MG63 (cell line): Measurements from ENCODE around the gene KIZ. TPM values are rescaled to one million over a fixed set of nuclear protein-coding genes. Genes with fewer than 3 reads are reported as not detected.
"Not testable (repeated sequence)": the region's sequence is repeated elsewhere in the genome, so short reads cannot be mapped to it uniquely, and the experiment has no call there.

Experiments
- DNase-seq: peaks from one replicate; pipeline ENCODE4 v3.0.0-alpha.2; 2020
- H3K27me3 ChIP-seq: fragments of 250-450 bp; sonication (Bioruptor Pico); 2 replicates; pipeline ENCODE4 v1.5.1; 2020; ENCODE audit warnings: mild to moderate bottlenecking, moderate library complexity
- H3K36me3 ChIP-seq: fragments of 250-450 bp; sonication (Bioruptor Pico); 2 replicates; pipeline ENCODE4 v1.5.1; 2020; ENCODE audit warnings: mild to moderate bottlenecking, moderate library complexity
- H3K4me3 ChIP-seq: fragments of 250-450 bp; sonication (Bioruptor Pico); 2 replicates; pipeline ENCODE4 v1.5.1; 2020; ENCODE audit warnings: mild to moderate bottlenecking, moderate library complexity
- H3K9me3 ChIP-seq: fragments of 250-450 bp; sonication (Bioruptor Pico); 2 replicates; pipeline ENCODE4 v1.5.1; 2020; ENCODE audit warnings: mild to moderate bottlenecking, moderate library complexity
- total RNA-seq: library from RNA; depleted of rRNA; stranded (reverse); fragments of >200 nt; shearing (Covaris generic); gene quantifications from 2 replicates; pipeline ENCODE4 v1.2.3, GENCODE V29; 2014; ENCODE audit warnings: low replicate concordance

KIZ gene
- total RNA-seq, 1 experiment from 2014 or later: 4.8 TPM

DNA sequence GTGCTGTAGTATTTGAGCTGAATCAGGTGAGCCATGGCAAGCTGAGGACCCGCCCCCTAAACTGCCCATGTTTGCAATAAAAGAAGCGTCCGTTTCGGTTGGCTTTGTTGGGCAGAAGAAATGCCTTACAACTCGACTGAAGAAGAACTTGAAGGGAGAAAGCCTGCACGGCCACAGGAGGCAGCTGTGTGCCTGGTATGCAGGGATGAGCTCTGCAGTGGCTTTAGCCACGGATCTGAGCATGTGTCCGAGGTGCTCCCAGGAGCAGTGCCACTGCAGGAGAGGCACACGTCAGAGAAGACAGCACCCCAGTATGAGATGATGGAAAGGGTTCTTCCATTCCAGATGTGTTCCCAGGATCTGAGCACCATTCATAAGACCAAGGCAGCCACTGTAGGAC lies 23.5 kb downstream of the KIZ start:
- H3K4me3 ChIP-seq: no peak overlapping the region
- DNase-seq: no peak
- no peaks in the 10 kb centered on the region for H3K36me3 ChIP-seq
- no peaks in the 10 kb centered on the region for H3K9me3 ChIP-seq
- no peaks in the 10 kb centered on the region for H3K27me3 ChIP-seq

DNA sequence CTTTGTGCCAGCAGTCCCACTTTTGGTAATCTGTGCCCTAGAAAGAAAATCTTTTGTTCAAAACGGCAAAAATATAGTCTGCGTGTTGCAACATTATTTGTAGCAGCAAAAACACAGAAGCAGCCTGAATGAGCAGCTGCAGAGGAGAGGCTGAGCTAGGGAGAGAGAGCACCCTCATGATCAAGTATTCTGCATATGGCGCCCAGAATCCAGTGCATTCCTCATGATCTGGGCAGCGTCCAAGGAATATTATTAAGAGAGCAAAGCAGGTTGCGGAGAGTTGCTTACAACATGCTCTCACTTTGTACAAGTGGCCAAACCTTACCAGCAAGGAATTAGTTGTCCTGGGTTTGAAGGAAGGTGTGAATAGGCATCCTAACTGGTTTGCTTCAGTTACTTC lies 25.9 kb downstream of the KIZ start:
- Histone ChIP-seq H3K4me3 (no peak overlapping the region), H3K27me3 (no peaks in the 10 kb centered on the region), H3K9me3 (no peaks in the 10 kb centered on the region), H3K36me3 (no peaks in the 10 kb centered on the region)
- no peak for DNase-seq

DNA sequence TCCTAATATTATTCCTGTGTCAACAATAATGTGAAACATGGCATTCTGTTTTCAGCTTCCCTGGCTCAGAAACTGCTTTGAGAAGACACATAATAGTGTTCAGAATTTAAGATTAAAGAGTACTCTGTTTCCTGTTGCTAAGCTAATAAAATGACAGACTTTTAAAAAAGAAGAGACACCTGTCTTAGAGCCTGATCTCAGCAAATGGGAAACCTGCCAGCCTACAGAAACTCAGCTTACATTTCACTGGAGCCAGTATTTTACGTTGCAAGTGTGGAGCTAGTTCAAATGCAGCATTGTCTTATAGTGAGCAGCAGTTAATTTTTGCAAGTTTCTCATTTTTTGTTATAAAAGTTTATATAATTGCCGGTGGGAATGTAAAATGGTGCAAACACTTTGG lies 28.8 kb downstream of the KIZ start:
- Histone ChIP-seq H3K9me3 (no peaks in the 10 kb centered on the region), H3K27me3 (no peaks in the 10 kb centered on the region), H3K36me3 (no peaks in the 10 kb centered on the region), H3K4me3 (no peak overlapping the region)
- DNase-seq: no peak

DNA sequence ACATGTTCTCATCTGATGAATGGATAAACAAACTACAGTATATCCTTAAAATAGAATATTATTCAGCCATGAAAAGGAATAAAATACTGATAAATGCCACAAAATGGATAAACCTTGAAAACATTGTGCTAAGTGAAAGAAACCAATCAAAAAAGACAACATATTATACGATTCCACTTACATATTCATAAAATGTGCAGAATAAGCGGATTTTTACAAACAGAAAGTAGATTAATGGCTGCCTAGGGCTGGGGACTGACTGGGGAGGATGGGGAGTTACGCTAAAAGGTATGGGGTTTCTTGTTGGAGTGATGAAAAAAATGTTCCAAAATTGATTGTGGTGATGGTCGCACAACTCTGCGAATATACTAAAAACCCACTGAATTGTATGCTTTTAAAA lies 29.4 kb downstream of the KIZ start:
- no peaks in the 10 kb centered on the region for H3K36me3 ChIP-seq
- H3K27me3 ChIP-seq: no peaks in the 10 kb centered on the region
- H3K9me3 ChIP-seq: no peaks in the 10 kb centered on the region
- no peak overlapping the region for H3K4me3 ChIP-seq
- DNase-seq: no peak

DNA sequence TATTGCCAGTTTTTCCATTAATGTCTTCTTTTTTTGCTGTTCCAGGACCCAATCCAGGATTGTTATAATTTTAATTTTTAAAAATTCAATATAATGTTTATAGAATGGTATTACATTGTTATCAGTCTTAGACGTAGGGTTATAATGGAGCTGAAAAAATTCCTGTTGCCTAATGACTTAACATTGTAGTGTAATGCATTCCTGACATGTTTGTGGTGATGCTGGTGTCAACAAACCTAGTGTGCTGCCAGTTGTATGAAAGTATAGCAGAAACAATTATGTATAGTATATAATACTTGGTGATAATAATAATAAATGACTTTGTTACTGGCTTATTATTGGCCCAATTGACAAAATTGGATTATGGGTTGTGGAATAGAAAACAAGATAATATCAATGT lies 30.4 kb downstream of the KIZ start:
- Histone ChIP-seq H3K4me3 (no peak overlapping the region), H3K27me3 (no peaks in the 10 kb centered on the region), H3K9me3 (no peaks in the 10 kb centered on the region), H3K36me3 (no peaks in the 10 kb centered on the region)
- DNase-seq: no peak

DNA sequence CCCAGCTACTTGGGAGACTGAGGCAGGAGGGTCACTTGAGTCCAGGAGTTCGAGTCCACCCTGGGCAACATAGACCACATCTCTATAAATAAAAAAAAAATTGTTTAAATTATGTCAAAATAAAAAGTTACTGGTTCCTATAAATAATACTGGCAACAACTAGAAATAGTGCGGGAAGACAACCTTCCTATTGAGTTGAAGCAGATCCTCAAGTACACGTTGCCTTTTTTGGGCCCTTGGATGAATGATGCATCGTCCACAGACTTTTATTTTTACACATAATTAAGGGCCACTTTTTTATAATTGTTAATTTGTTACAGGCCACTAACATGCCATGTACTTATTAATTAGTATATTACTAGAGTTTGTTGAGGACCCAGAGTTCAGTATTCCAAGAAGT lies 31.1 kb downstream of the KIZ start:
- no peaks in the 10 kb centered on the region for H3K36me3 ChIP-seq

DNA sequence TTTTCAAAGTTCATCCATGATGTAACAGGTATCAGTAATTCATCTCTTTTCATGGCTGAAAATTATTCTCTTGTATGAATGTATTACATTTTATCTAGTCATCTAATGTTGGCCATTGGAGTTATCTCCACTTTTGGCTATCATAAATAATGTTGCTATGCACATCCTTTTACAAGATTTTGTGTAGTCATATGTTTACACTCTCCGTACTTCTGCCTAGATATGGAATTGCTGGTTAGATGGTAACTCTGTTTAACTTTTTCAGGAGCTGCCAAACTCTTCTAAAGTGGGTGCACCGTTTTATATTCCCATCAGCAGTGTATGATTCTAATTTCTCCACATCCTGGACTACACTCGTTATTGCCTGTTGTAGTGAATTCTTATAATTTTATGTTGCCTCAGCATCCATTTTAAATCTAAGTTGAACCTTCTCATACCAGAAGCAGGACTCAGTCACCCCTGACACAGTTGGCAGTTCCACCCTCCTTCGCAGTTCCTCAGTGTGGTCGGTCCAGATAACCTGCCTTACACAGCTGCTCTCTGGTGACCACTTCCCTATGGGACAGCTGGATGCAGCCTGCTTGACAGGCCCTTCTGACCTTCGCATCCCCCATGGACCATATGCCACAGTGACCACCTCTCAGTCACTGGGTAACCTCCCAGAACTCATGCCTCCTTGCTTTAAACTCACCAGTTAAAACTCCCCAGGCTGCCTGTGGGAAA lies 33.9 kb downstream of the KIZ start:
- Histone ChIP-seq H3K4me3 (no peak overlapping the region), H3K36me3 (no peaks in the 10 kb centered on the region), H3K27me3 (no peaks in the 10 kb centered on the region), H3K9me3 (no peaks in the 10 kb centered on the region)
- no peak for DNase-seq

More for the DNA sequence above, 31.1 kb downstream of the KIZ start:
- no peak overlapping the region for H3K4me3 ChIP-seq
- H3K9me3 ChIP-seq: no peaks in the 10 kb centered on the region
- H3K27me3 ChIP-seq: no peaks in the 10 kb centered on the region
- no peak for DNase-seq

DNA sequence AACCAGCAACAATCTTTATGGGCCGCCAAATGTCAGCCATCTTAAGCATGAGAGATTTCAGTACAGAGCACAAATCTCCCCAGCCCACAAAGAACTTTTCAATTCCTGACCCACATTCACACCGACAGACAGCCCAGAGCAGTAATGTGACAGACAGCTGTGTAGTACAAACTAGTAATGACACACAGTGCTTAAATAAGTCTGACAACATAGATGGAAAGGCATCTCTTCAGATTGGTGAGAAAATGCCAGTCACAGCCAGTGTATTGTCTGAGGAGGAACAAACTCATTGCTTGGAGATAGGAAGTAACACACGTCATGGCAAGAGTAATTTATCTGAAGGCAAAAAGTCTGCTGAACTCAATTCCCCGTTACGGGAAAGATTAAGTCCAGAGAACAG lies 36.0 kb downstream of the KIZ start:
- Histone ChIP-seq H3K9me3 (no peaks in the 10 kb centered on the region), H3K36me3 (no peaks in the 10 kb centered on the region), H3K27me3 (no peaks in the 10 kb centered on the region), H3K4me3 (no peak overlapping the region)
- no peak for DNase-seq

DNA sequence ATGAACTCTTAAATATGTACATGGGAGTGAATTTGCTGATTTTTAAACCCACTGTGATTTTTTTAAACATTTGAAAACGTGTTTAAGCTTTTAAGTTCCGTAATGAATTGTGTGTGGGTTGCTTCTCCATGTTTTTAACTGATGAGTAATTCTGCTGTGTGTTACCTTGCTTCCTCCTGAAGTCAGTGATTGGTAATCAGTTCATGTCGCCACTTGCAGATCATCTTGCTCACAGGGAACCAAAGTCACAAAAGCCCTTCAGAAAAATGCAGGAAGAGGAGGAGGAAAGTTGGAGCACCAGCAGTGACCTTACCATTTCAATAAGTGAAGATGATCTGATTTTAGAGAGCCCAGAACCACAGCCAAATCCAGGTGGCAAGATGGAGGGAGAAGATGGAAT lies 36.7 kb downstream of the KIZ start:
- no peaks in the 10 kb centered on the region for H3K36me3 ChIP-seq
- no peak for DNase-seq
- H3K27me3 ChIP-seq: no peaks in the 10 kb centered on the region
- H3K4me3 ChIP-seq: no peak overlapping the region
- H3K9me3 ChIP-seq: no peaks in the 10 kb centered on the region

DNA sequence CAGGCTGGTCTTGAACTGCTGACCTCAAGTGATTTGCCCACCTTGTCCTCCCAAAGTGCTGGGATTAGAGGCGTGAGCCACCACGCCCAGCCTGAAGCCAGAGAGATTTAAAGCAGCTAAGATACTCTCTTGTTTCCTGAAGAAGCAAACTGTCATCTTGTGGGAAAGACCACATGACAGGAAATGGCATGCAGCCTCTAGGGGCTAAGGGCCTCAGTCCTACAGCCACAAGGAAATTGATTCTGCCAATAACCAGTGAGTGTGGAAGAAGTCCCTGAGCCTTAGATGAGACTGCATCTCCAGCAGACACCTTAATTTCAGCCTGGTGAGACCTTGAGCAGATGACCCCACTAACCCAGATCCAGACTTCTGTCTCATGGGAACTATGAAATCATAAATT lies 40.9 kb downstream of the KIZ start:
- no peaks in the 10 kb centered on the region for H3K36me3 ChIP-seq
- no peak overlapping the region for H3K4me3 ChIP-seq
- DNase-seq: no peak
- no peaks in the 10 kb centered on the region for H3K9me3 ChIP-seq
- H3K27me3 ChIP-seq: no peaks in the 10 kb centered on the region

DNA sequence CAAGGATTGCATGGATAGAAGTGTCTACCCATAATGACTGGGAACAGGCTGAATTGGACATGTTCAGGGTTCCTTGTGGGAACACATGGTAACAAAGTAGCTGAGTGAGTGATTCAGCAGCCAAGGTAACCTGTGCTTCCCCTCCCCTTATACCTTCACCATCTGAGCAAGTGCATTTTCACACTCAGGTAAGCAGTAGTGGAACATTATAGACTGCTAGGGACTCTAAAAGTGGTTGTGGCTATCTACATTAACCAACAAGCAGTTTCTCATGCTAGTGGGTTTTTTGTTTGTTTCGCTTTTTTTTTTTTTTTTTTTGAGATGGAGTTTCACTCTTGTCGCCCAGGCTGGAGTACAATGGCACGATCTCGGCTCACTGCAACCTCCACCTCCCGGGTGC lies 41.4 kb downstream of the KIZ start:
- H3K9me3 ChIP-seq: no peaks in the 10 kb centered on the region
- H3K36me3 ChIP-seq: no peaks in the 10 kb centered on the region
- DNase-seq: no peak
- no peak overlapping the region for H3K4me3 ChIP-seq
- H3K27me3 ChIP-seq: no peaks in the 10 kb centered on the region

DNA sequence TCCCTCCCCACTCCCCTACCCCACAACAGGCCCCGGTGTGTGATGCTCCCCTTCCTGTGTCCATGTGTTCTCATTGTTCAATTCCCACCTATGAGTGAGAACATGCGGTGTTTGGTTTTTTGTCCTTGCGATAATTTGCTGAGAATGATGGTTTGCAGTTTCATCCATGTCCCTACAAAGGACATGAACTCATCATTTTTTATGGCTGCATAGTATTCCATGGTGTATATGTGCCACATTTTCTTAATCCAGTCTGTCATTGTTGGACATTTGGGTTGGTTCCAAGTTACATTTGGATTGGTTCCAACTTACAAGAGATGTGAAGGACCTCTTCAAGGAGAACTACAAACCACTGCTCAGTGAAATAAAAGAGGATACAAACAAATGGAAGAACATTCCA lies 42.2 kb downstream of the KIZ start:
- not testable (repeated sequence) for H3K4me3 ChIP-seq, H3K9me3 ChIP-seq, DNase-seq, H3K27me3 ChIP-seq, H3K36me3 ChIP-seq

DNA sequence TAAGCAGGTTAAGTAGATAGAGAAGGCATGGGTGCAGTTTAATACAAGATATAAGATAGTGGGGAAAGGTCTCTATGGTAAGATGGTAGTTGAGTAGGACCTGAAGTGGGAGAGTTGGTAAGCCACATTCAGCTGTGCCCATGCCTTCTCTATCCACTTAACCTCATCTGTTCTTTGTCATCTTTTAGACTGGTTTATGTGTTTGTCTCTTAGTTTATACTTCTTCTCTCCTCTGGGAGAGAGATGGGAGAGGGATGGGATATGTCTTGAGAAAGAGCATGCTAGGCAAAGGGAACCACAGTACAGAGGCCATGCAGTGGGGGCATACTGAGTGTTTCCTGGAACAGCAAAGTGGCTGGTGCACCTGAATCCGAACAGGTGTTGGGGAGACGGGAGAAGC lies 46.7 kb downstream of the KIZ start:
- Histone ChIP-seq H3K36me3 (no peaks in the 10 kb centered on the region), H3K4me3 (no peak overlapping the region), H3K9me3 (no peaks in the 10 kb centered on the region), H3K27me3 (no peaks in the 10 kb centered on the region)
- no peak for DNase-seq

DNA sequence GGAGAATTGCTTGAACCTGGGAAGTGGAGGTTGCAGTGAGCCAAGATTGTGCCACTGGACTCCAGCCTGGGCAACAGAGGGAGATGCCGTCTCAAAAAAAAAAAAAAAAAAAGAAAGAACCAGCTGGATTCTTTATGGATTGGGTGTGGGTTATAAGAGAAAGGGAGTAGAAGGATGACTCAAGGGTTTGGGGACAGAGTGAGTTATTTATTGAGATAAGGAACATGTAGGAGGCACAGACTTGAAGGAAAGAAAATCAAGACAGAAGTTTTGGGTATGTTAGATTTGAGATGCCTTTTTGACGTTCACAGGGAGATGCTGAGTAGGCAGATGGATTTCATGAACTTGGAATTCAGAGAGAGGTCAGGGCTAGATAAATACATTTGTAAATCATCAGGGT lies 47.6 kb downstream of the KIZ start:
- Histone ChIP-seq H3K9me3 (no peaks in the 10 kb centered on the region), H3K27me3 (no peaks in the 10 kb centered on the region)
- DNase-seq: no peak

DNA sequence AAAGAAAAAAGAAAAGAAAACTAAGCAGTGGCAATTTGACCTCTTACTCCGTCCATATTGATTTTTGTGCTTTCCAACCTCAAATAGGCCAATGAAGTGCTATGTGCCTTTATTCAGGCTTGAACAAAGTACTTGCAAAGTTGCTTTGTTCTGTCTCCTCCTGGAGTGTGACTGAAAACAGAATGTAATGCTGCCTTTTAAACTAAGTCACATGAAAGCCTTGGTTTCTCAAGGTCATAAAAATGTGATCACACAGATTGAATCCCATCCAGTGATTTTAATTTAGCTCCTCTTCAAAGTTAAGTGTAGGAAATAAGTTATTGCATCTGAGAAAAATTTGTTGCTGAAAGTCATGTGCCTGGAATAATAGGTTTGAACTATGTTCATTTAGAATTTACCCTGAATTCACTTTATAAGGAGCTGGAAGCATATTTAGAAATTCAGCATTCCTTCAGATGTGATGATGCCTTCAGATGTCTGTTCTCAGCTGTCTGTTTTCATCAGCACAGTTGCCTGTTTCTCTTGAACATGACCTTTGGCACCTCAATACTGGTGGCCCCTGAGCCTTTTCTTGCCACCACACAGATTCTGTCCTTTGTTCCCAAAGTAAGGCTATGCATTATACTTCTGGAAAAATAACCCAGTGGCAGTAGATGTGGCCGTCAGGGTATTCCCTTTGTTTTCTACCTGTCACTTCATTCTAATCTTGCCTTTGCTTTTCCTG lies 48.8 kb downstream of the KIZ start:
- Histone ChIP-seq H3K4me3 (no peak overlapping the region), H3K36me3 (no peaks in the 10 kb centered on the region), H3K9me3 (no peaks in the 10 kb centered on the region), H3K27me3 (no peaks in the 10 kb centered on the region)
- DNase-seq: no peak

More for the DNA sequence above, 47.6 kb downstream of the KIZ start:
- no peaks in the 10 kb centered on the region for H3K36me3 ChIP-seq
- no peak overlapping the region for H3K4me3 ChIP-seq

DNA sequence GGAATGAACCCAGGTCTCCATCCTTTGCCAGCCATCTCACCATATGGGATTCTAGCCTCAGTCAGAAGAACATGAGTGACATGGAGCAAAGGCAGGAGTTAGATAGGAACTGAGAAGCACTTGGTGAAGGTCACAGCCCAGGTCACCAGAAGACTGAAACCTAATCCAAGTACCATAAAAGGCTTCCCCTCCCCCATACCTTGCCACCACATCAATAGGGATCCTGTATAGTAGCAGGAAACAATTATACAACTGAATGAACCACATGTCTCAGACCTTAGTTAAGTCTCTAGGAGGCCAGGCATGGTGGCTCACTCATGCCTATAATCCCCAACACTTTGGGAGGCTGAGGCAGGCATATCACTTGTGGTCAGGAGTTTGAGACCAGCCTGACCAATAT lies 49.6 kb downstream of the KIZ start:
- DNase-seq: no peak
- Histone ChIP-seq H3K36me3 (no peaks in the 10 kb centered on the region), H3K9me3 (no peaks in the 10 kb centered on the region), H3K27me3 (no peaks in the 10 kb centered on the region), H3K4me3 (no peak overlapping the region)

DNA sequence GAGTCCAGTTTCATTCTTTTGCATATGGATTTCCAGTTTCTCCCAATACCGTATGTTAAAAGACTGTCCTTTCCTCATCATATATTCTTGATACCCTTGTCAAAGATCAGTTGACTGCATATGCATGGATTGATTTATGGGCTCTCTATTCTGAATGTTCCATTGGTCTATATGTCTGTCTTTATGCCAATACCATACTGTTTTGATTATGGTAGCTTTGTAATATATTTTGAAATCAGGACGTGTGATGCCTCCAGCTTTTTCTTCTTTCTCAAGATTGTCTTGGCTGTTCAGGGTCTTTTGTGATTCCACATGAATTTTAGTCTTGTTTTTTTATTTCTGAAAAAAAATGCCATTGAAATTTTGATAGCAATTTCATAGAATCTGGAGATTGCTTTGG lies 51.9 kb downstream of the KIZ start:
- H3K9me3 ChIP-seq: no peaks in the 10 kb centered on the region
- no peaks in the 10 kb centered on the region for H3K36me3 ChIP-seq
- no peak for DNase-seq
- no peak overlapping the region for H3K4me3 ChIP-seq
- no peaks in the 10 kb centered on the region for H3K27me3 ChIP-seq

DNA sequence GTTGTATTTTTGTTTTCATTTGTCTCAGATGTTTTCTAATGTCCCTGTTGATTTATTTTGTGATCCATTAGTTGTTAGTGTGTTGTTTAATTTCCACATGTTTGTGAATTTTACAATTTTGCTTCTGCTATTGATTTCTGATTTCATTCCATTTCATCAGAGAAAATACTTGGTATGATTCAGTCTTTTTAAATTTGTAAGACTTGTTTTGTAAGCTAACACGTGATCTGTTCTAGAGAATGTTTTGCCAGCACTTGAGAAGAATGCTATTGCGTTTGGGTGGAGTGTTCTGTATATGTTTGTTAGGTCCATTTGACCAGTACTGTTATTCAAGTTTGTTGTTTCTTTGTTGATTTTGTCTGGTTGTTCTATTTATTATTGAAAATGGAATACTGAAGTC lies 53.9 kb downstream of the KIZ start:
- Histone ChIP-seq H3K27me3 (no peaks in the 10 kb centered on the region), H3K4me3 (no peak overlapping the region), H3K36me3 (no peaks in the 10 kb centered on the region), H3K9me3 (no peaks in the 10 kb centered on the region)
- DNase-seq: no peak
